CD8-positive, alpha-beta memory T cell (primary cell): ENCODE measurements around the gene PTPRT. TPM values are rescaled to one million over a fixed set of nuclear protein-coding genes. Genes with fewer than 3 reads are reported as not detected.

Source experiments
- CTCF ChIA-PET: fragments of 350-600 bp; sonication (Branson Sonifier 250); formaldehyde crosslinking; loops from one replicate; lab custom pipeline; 2021; ENCODE audit warnings: antibody characterized with exemption; lab: Charles Lee
- POLR2A ChIA-PET: fragments of 350-600 bp; sonication (Branson Sonifier 250); formaldehyde crosslinking; loops from one replicate; lab custom pipeline; 2021; ENCODE audit warnings: antibody characterized with exemption; lab: Charles Lee
- DNase-seq, 5 donors: peaks; one replicate each; pipeline versions ENCODE4 v3.0.0 to v3.0.0-alpha.2; 2020 to 2022; ENCODE audit warnings: mixed read lengths in 1 of 5
- H3K27ac ChIP-seq: one replicate; pipeline ENCODE4 v1.7.0; 2013; ENCODE audit warnings: low read depth, mild to moderate bottlenecking, low read length, moderate library complexity
- H3K27me3 ChIP-seq: 2 replicates; pipeline ENCODE4 v1.7.0; 2013; ENCODE audit warnings: low read length, mild to moderate bottlenecking; ENCODE audit not compliant: insufficient read depth, poor library complexity, severe bottlenecking
- H3K36me3 ChIP-seq: 2 replicates; pipeline ENCODE4 v1.7.0; 2013; ENCODE audit warnings: mild to moderate bottlenecking, low read length, moderate library complexity; ENCODE audit not compliant: insufficient read depth
- H3K4me1 ChIP-seq: 2 replicates; pipeline ENCODE4 v1.7.0; 2013; ENCODE audit warnings: mild to moderate bottlenecking, low read length, moderate library complexity; ENCODE audit not compliant: insufficient read depth
- H3K4me3 ChIP-seq: 2 replicates; pipeline ENCODE4 v1.7.0; 2013; ENCODE audit warnings: mild to moderate bottlenecking, low read length
- H3K9me3 ChIP-seq: 2 replicates; pipeline ENCODE4 v1.7.0; 2013; ENCODE audit warnings: mild to moderate bottlenecking, low read length
- H3K27ac Mint-ChIP-seq, 8 donors: one replicate each; pipeline ENCODE4 v1.8.0; 2020 to 2021; ENCODE audit warnings: mixed read lengths in 8 of 8, mild to moderate bottlenecking in 6 of 8, inconsistent platforms in 3 of 8, moderate library complexity in 3 of 8
- H3K27me3 Mint-ChIP-seq, 2 donors: one replicate each; pipeline ENCODE4 v1.8.0; 2020 to 2021; ENCODE audit warnings: mixed read lengths in 2 of 2, mild to moderate bottlenecking in 1 of 2, moderate library complexity in 1 of 2
- H3K36me3 Mint-ChIP-seq, 3 donors: one replicate each; pipeline ENCODE4 v1.8.0; 2020 to 2021; ENCODE audit warnings: mixed read lengths in 3 of 3, inconsistent platforms in 1 of 3, mild to moderate bottlenecking in 1 of 3
- H3K4me1 Mint-ChIP-seq, 3 donors: one replicate each; pipeline ENCODE4 v1.8.0; 2020 to 2021; ENCODE audit warnings: mixed read lengths in 3 of 3, inconsistent platforms in 1 of 3, mild to moderate bottlenecking in 1 of 3
- H3K4me3 Mint-ChIP-seq, 7 donors: one replicate each; pipeline ENCODE4 v1.8.0; 2020 to 2021; ENCODE audit warnings: mixed read lengths in 7 of 7, mild to moderate bottlenecking in 6 of 7, moderate library complexity in 4 of 7, inconsistent platforms in 2 of 7
- H3K9me3 Mint-ChIP-seq, 5 donors: one replicate each; pipeline ENCODE4 v1.8.0; 2020 to 2022; ENCODE audit warnings: mixed read lengths in 5 of 5, mild to moderate bottlenecking in 3 of 5, moderate library complexity in 2 of 5, inconsistent platforms in 1 of 5
- polyA plus RNA-seq: library from polyadenylated mRNA; unstranded; fragments of 300-500 nt; fragmentation: Illumina TruSeq; gene quantifications from one replicate; pipeline ENCODE4 v1.2.3, GENCODE V29; 2021
- total RNA-seq, 2 experiments: library from RNA; stranded (reverse); gene quantifications; one replicate each; pipeline ENCODE4 v1.2.3, GENCODE V29; 2021

Gene PTPRT
- total and polyA plus RNA-seq, 3 experiments from 2014 or later, result not detected

GRCh38 chr20:42532831-42533230 is 656.9 kb downstream of the PTPRT start:
- no peak for DNase-seq
- H3K27me3 Mint-ChIP-seq, result peaks cover 0 to 1% of the 10 kb centered on the region in 2 donors
- CTCF ChIA-PET, result no interaction called here

GRCh38 chr20:42531508-42531961 is 658.2 kb downstream of the PTPRT start:
- H3K27ac ChIP-seq, result no peak overlapping the region
- no peak overlapping the region for H3K4me3 ChIP-seq
- ChIA-PET CTCF (no interaction called here), POLR2A (no interaction called here)
- Mint-ChIP-seq H3K9me3 (peaks cover 4 to 6% (median 5%) of the 10 kb centered on the region in 5 donors), H3K4me1 (no peaks in the 10 kb centered on the region), H3K27me3 (peaks cover 0 to 1% of the 10 kb centered on the region in 2 donors), H3K4me3 (peak overlapping the region in 1 of 7 donors; percentile 2), H3K36me3 (no peaks in the 10 kb centered on the region), H3K27ac (no peak overlapping the region)
- H3K27me3 ChIP-seq, result no peaks in the 10 kb centered on the region
- DNase-seq, result no peak
- H3K36me3 ChIP-seq, result no peaks in the 10 kb centered on the region
- no peaks in the 10 kb centered on the region for H3K9me3 ChIP-seq
- H3K4me1 ChIP-seq, result no peaks in the 10 kb centered on the region

More at GRCh38 chr20:42532831-42533230, 656.9 kb downstream of the PTPRT start:
- Histone ChIP-seq H3K4me3 (no peak overlapping the region), H3K4me1 (no peaks in the 10 kb centered on the region), H3K27me3 (no peaks in the 10 kb centered on the region), H3K9me3 (no peaks in the 10 kb centered on the region), H3K27ac (no peak overlapping the region), H3K36me3 (no peaks in the 10 kb centered on the region)
- no peaks in the 10 kb centered on the region for H3K4me1 Mint-ChIP-seq
- no peak overlapping the region for H3K27ac Mint-ChIP-seq
- peaks cover 4 to 6% (median 5%) of the 10 kb centered on the region in 5 donors for H3K9me3 Mint-ChIP-seq
- POLR2A ChIA-PET, result no interaction called here
- H3K36me3 Mint-ChIP-seq, result no peaks in the 10 kb centered on the region
- H3K4me3 Mint-ChIP-seq, result no peak overlapping the region

- Mint-ChIP-seq H3K4me1 (no peaks in the 10 kb centered on the region), H3K27me3 (peaks cover 0 to 1% of the 10 kb centered on the region in 2 donors), H3K27ac (no peak overlapping the region), H3K9me3 (peaks cover 4 to 6% (median 6%) of the 10 kb centered on the region in 5 donors), H3K36me3 (no peaks in the 10 kb centered on the region), H3K4me3 (no peak overlapping the region)
- H3K9me3 ChIP-seq, result no peaks in the 10 kb centered on the region
- H3K36me3 ChIP-seq, result no peaks in the 10 kb centered on the region
- ChIA-PET POLR2A (no interaction called here), CTCF (no interaction called here)
- H3K4me3 ChIP-seq, result no peak overlapping the region
- no peak for DNase-seq
- no peaks in the 10 kb centered on the region for H3K27me3 ChIP-seq
- H3K27ac ChIP-seq, result no peak overlapping the region
- no peaks in the 10 kb centered on the region for H3K4me1 ChIP-seq
Measured at GRCh38 chr20:42530855-42531448, 658.8 kb downstream of the PTPRT start.

- Histone ChIP-seq H3K27ac (no peak overlapping the region), H3K36me3 (no peaks in the 10 kb centered on the region), H3K4me3 (no peak overlapping the region), H3K27me3 (no peaks in the 10 kb centered on the region), H3K4me1 (no peaks in the 10 kb centered on the region), H3K9me3 (no peaks in the 10 kb centered on the region)
- H3K4me1 Mint-ChIP-seq, result no peaks in the 10 kb centered on the region
- H3K9me3 Mint-ChIP-seq, result peaks cover 4 to 9% (median 6%) of the 10 kb centered on the region in 5 donors
- no peak overlapping the region for H3K27ac Mint-ChIP-seq
- ChIA-PET POLR2A (no interaction called here), CTCF (no interaction called here)
- peaks cover 0 to 2% of the 10 kb centered on the region in 2 donors for H3K27me3 Mint-ChIP-seq
- no peak overlapping the region for H3K4me3 Mint-ChIP-seq
- no peak for DNase-seq
- no peaks in the 10 kb centered on the region for H3K36me3 Mint-ChIP-seq
Measured at GRCh38 chr20:42530191-42530590, 659.5 kb downstream of the PTPRT start.

- Histone ChIP-seq H3K36me3 (no peaks in the 10 kb centered on the region), H3K4me1 (no peaks in the 10 kb centered on the region), H3K4me3 (no peak overlapping the region), H3K9me3 (no peaks in the 10 kb centered on the region), H3K27ac (no peak overlapping the region), H3K27me3 (no peaks in the 10 kb centered on the region)
- CTCF ChIA-PET, result no interaction called here
- H3K27me3 Mint-ChIP-seq, result peaks cover 0 to 5% of the 10 kb centered on the region in 2 donors
- H3K27ac Mint-ChIP-seq, result no peak overlapping the region
- no peak overlapping the region for H3K4me3 Mint-ChIP-seq
- no peaks in the 10 kb centered on the region for H3K36me3 Mint-ChIP-seq
- POLR2A ChIA-PET, result no interaction called here
- H3K9me3 Mint-ChIP-seq, result peaks cover under 1 to 12% (median 5%) of the 10 kb centered on the region in 5 donors
- no peak for DNase-seq
- H3K4me1 Mint-ChIP-seq, result no peaks in the 10 kb centered on the region
Measured at GRCh38 chr20:42524058-42524457, 665.6 kb downstream of the PTPRT start.

- ChIA-PET CTCF (no interaction called here), POLR2A (no interaction called here)
- H3K36me3 Mint-ChIP-seq, result no peaks in the 10 kb centered on the region
- no peaks in the 10 kb centered on the region for H3K36me3 ChIP-seq
- no peaks in the 10 kb centered on the region for H3K4me1 ChIP-seq
- DNase-seq, result no peak
- H3K27ac ChIP-seq, result no peak overlapping the region
- H3K27me3 Mint-ChIP-seq, result no peaks in the 10 kb centered on the region
- no peak overlapping the region for H3K4me3 ChIP-seq
- no peaks in the 10 kb centered on the region for H3K27me3 ChIP-seq
- H3K4me1 Mint-ChIP-seq, result no peaks in the 10 kb centered on the region
- H3K4me3 Mint-ChIP-seq, result no peak overlapping the region
- no peaks in the 10 kb centered on the region for H3K9me3 ChIP-seq
- no peak overlapping the region for H3K27ac Mint-ChIP-seq
- H3K9me3 Mint-ChIP-seq, result peaks cover 2 to 11% (median 3%) of the 10 kb centered on the region in 5 donors
Measured at GRCh38 chr20:42516692-42517091, 673.0 kb downstream of the PTPRT start.

- ChIA-PET POLR2A (no interaction called here), CTCF (no interaction called here)
- DNase-seq, result no peak
- no peaks in the 10 kb centered on the region for H3K4me1 ChIP-seq
- H3K27me3 ChIP-seq, result no peaks in the 10 kb centered on the region
- Mint-ChIP-seq H3K27me3 (no peaks in the 10 kb centered on the region), H3K36me3 (no peaks in the 10 kb centered on the region), H3K4me3 (no peak overlapping the region), H3K4me1 (no peaks in the 10 kb centered on the region), H3K9me3 (peaks cover 2 to 16% (median 5%) of the 10 kb centered on the region in 5 donors), H3K27ac (no peak overlapping the region)
- no peak overlapping the region for H3K4me3 ChIP-seq
- no peaks in the 10 kb centered on the region for H3K9me3 ChIP-seq
- H3K36me3 ChIP-seq, result no peaks in the 10 kb centered on the region
- H3K27ac ChIP-seq, result no peak overlapping the region
Measured at GRCh38 chr20:42510686-42511085, 679.0 kb downstream of the PTPRT start.

- Mint-ChIP-seq H3K27me3 (no peaks in the 10 kb centered on the region), H3K36me3 (no peaks in the 10 kb centered on the region), H3K4me1 (no peaks in the 10 kb centered on the region), H3K27ac (no peak overlapping the region), H3K9me3 (peaks cover 0 to 24% (median 2%) of the 10 kb centered on the region in 5 donors), H3K4me3 (no peak overlapping the region)
- H3K36me3 ChIP-seq, result no peaks in the 10 kb centered on the region
- DNase-seq, result no peak
- H3K9me3 ChIP-seq, result no peaks in the 10 kb centered on the region
- no peaks in the 10 kb centered on the region for H3K27me3 ChIP-seq
- H3K4me1 ChIP-seq, result no peaks in the 10 kb centered on the region
- ChIA-PET CTCF (no interaction called here), POLR2A (no interaction called here)
- H3K4me3 ChIP-seq, result no peak overlapping the region
- H3K27ac ChIP-seq, result no peak overlapping the region
Measured at GRCh38 chr20:42507874-42508273, 681.8 kb downstream of the PTPRT start.
